Osteocyte (in vitro differentiated cells): ENCODE measurements around the gene E2F1. TPM values are rescaled to one million over a fixed set of nuclear protein-coding genes. Genes with fewer than 3 reads are reported as not detected.
A peak's percentile ranks its signal among the peaks of the same experiment; 100 is the strongest.

Source experiments
- DNase-seq: peaks from one replicate; pipeline ENCODE4 v3.0.0; 2021; ENCODE audit warnings: mixed read lengths; ENCODE audit not compliant: unreplicated experiment; ENCODE audit errors: extremely low spot score
- H3K27ac Mint-ChIP-seq: one replicate; pipeline ENCODE4 v1.8.0; 2021; ENCODE audit warnings: mild to moderate bottlenecking, mixed read lengths; ENCODE audit not compliant: unreplicated experiment
- H3K27me3 Mint-ChIP-seq: one replicate; pipeline ENCODE4 v1.8.0; 2021; ENCODE audit warnings: mixed read lengths; ENCODE audit not compliant: unreplicated experiment
- H3K36me3 Mint-ChIP-seq: one replicate; pipeline ENCODE4 v1.8.0; 2021; ENCODE audit warnings: mixed read lengths; ENCODE audit not compliant: unreplicated experiment
- H3K4me1 Mint-ChIP-seq: one replicate; pipeline ENCODE4 v1.8.0; 2021; ENCODE audit warnings: mixed read lengths; ENCODE audit not compliant: unreplicated experiment
- H3K4me3 Mint-ChIP-seq: one replicate; pipeline ENCODE4 v1.8.0; 2021; ENCODE audit warnings: mild to moderate bottlenecking, moderate library complexity, mixed read lengths; ENCODE audit not compliant: unreplicated experiment
- H3K9me3 Mint-ChIP-seq: one replicate; pipeline ENCODE4 v1.8.0; 2021; ENCODE audit warnings: mixed read lengths; ENCODE audit not compliant: unreplicated experiment
- CTCF ChIP-seq: fragments of 200-600 bp; sonication (generic); IDR thresholded peaks from 2 replicates; pipeline ENCODE4 v1.5.0; 2021; ENCODE audit warnings: antibody characterized with exemption, mild to moderate bottlenecking, moderate library complexity
- total RNA-seq: library from RNA; stranded (reverse); gene quantifications from 2 replicates; pipeline ENCODE4 v1.2.1, GENCODE V29; 2021

The E2F1 gene
- total RNA-seq, 1 donor from 2014 or later: 6.3 TPM

- TF ChIP-seq CTCF: no peak
- H3K4me3 Mint-ChIP-seq: no peak overlapping the region
- H3K4me1 Mint-ChIP-seq: peaks cover 24% of the 10 kb centered on the region
- H3K36me3 Mint-ChIP-seq: peaks cover 8% of the 10 kb centered on the region
- no peak overlapping the region for H3K27ac Mint-ChIP-seq
- no peaks in the 10 kb centered on the region for H3K27me3 Mint-ChIP-seq
- no peaks in the 10 kb centered on the region for H3K9me3 Mint-ChIP-seq
- no peak for DNase-seq
Observed at GRCh38 chr20:33650753-33651561, 35.2 kb downstream of the E2F1 start.

DNA sequence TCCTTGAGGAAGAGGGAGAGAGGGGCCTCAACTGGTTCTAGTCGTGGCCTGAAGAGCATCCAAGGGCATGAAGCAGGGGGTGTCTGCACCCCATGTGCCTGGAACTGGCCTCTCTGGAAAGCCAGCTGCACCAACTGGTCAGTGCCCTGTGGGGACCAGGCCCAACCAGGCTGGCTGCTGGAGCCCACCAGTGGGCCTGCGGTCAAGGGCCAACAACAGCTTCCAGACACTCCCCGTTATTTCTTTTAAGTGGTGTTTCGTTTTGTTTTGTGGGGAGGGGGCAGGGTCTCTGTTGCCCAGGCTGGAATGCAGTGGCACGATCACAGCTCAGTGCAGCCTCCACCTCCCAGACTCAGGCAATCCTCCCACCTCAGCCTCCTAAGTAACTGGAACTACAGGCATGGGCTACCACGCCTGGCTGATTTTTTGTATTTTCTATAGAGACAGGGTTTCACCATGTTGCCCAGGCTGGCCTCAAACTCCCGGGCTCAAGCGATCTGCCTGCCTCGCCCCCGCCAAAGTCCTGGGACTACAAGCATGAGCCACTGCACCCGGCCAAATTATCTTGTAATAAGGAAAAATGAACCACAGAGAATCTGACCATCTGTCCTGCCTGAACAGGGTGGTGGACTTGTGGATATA is 36.0 kb downstream of the E2F1 start:
- peaks cover 24% of the 10 kb centered on the region for H3K4me1 Mint-ChIP-seq
- no peak overlapping the region for H3K4me3 Mint-ChIP-seq
- H3K27me3 Mint-ChIP-seq: no peaks in the 10 kb centered on the region
- peaks cover 13% of the 10 kb centered on the region for H3K36me3 Mint-ChIP-seq
- DNase-seq: no peak
- no peak overlapping the region for H3K27ac Mint-ChIP-seq
- no peak for TF ChIP-seq CTCF
- no peaks in the 10 kb centered on the region for H3K9me3 Mint-ChIP-seq

GRCh38 chr20:33649201-33649681 is 36.9 kb downstream of the E2F1 start:
- Mint-ChIP-seq H3K4me3 (no peak overlapping the region), H3K36me3 (peaks cover 21% of the 10 kb centered on the region), H3K27ac (no peak overlapping the region), H3K4me1 (peaks cover 24% of the 10 kb centered on the region), H3K9me3 (no peaks in the 10 kb centered on the region), H3K27me3 (no peaks in the 10 kb centered on the region)
- TF ChIP-seq CTCF: no peak
- DNase-seq: no peak

- H3K9me3 Mint-ChIP-seq: no peaks in the 10 kb centered on the region
- peaks cover 24% of the 10 kb centered on the region for H3K4me1 Mint-ChIP-seq
- no peak for TF ChIP-seq CTCF
- H3K27me3 Mint-ChIP-seq: no peaks in the 10 kb centered on the region
- no peak for DNase-seq
- peaks cover 21% of the 10 kb centered on the region for H3K36me3 Mint-ChIP-seq
- H3K27ac Mint-ChIP-seq: peak overlapping the region; percentile 69
- H3K4me3 Mint-ChIP-seq: no peak overlapping the region
Observed at GRCh38 chr20:33648396-33649004, 37.7 kb downstream of the E2F1 start.
